Stomach (tissue), 4 donors: ENCODE measurements around the gene SEC22B.
"Not testable (repeated sequence)": the region's sequence is repeated elsewhere in the genome, so short reads cannot be mapped to it uniquely, and the experiment has no call there.

Experiments
- EP300 ChIP-seq: sonication (generic); formaldehyde crosslinking; IDR thresholded peaks from one replicate; pipeline ENCODE4 v1.6.1; 2017; ENCODE audit warnings: antibody characterized with exemption
- POLR2A ChIP-seq, 4 donors: fragments of 450-650 bp; IDR thresholded peaks; one replicate each; pipeline ENCODE4 v1.6.1; 2016; ENCODE audit warnings: antibody characterized with exemption in 4 of 4, control low read depth in 2 of 4, mild to moderate bottlenecking in 1 of 4, moderate library complexity in 1 of 4
- TF ChIP-seq, protein P1 (sequence below), 7 experiments: fragments of 450-650 bp in 4 of 7; fragments of 200-600 bp in 3 of 7; sonication (generic) in 3 of 7; IDR thresholded peaks; one replicate each; pipeline ENCODE4 v1.5.1; 2016 to 2019; ENCODE audit warnings: antibody characterized with exemption in 7 of 7, control low read depth in 2 of 7, mild to moderate bottlenecking in 1 of 7

DNA sequence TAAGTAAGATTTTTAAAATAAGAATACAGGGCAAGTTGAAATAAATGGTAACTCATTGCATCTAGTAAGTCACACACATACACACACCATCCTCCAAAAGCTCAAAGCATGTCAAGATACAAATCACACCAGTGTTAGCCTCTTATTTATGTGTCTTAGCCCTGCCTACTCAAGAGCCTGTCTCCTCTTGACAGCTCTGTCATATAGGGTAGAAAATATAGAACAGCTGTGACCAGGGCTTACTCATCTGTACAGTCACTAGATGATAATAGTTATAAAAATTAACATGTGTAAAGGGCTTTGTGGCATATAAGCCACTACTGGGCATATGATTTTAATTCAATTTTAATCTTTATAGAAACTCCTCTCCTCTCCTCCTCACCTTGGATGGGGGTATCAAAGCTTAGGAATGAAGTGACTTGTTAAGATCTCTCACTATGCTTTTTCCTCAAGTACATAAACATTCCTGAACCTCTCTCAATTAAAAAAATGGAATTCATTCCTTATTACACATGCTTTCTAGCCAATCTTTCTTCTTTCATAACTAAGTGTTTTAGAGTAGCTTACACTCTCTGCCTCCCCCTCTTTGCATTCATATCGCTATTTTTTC lies 35.6 kb downstream of the SEC22B start:
- TF ChIP-seq, protein P1, sequence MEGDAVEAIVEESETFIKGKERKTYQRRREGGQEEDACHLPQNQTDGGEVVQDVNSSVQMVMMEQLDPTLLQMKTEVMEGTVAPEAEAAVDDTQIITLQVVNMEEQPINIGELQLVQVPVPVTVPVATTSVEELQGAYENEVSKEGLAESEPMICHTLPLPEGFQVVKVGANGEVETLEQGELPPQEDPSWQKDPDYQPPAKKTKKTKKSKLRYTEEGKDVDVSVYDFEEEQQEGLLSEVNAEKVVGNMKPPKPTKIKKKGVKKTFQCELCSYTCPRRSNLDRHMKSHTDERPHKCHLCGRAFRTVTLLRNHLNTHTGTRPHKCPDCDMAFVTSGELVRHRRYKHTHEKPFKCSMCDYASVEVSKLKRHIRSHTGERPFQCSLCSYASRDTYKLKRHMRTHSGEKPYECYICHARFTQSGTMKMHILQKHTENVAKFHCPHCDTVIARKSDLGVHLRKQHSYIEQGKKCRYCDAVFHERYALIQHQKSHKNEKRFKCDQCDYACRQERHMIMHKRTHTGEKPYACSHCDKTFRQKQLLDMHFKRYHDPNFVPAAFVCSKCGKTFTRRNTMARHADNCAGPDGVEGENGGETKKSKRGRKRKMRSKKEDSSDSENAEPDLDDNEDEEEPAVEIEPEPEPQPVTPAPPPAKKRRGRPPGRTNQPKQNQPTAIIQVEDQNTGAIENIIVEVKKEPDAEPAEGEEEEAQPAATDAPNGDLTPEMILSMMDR (IDR thresholded peaks at IDR 0.05): not testable (repeated sequence)
- not testable (repeated sequence) for TF ChIP-seq POLR2A (IDR thresholded peaks at IDR 0.05); EP300
